Osteoblast (primary cell): Measurements from ENCODE around the gene CBX2. TPM values are rescaled to one million over a fixed set of nuclear protein-coding genes. Genes with fewer than 3 reads are reported as not detected.

ENCODE experiments used
- DNase-seq: peaks from one replicate; pipeline ENCODE4 v3.0.0; 2011; ENCODE audit warnings: low spot score, mixed read lengths; ENCODE audit not compliant: insufficient read length; ENCODE audit errors: missing footprints
- H2AFZ ChIP-seq: 2 replicates; pipeline ENCODE4 v1.6.0; 2011; ENCODE audit warnings: mild to moderate bottlenecking, low read length
- H3K27ac ChIP-seq: 2 replicates; pipeline ENCODE4 v1.5.1; 2011; ENCODE audit warnings: mild to moderate bottlenecking, low read depth, low read length, moderate library complexity
- H3K27me3 ChIP-seq: 2 replicates; pipeline ENCODE4 v1.6.0; 2012; ENCODE audit warnings: mild to moderate bottlenecking, control low read depth, inconsistent platforms, low read length, moderate library complexity; ENCODE audit not compliant: insufficient read depth
- H3K36me3 ChIP-seq: 2 replicates; pipeline ENCODE4 v1.5.1; 2011; ENCODE audit warnings: mild to moderate bottlenecking, low read length, control low read depth, moderate library complexity; ENCODE audit not compliant: insufficient read depth
- H3K4me1 ChIP-seq: 2 replicates; pipeline ENCODE4 v1.5.1; 2011; ENCODE audit warnings: mild to moderate bottlenecking, low read length, control low read depth, moderate library complexity; ENCODE audit not compliant: insufficient read depth
- H3K4me2 ChIP-seq: 2 replicates; pipeline ENCODE4 v1.6.0; 2011; ENCODE audit warnings: mild to moderate bottlenecking, low read length; ENCODE audit not compliant: insufficient read depth
- H3K4me3 ChIP-seq: fragments of 200-600 bp; sonication (generic); 3 replicates; pipeline ENCODE4 v1.5.1; 2012; ENCODE audit warnings: mild to moderate bottlenecking, low read length, inconsistent platforms; ENCODE audit not compliant: insufficient read depth
- H3K79me2 ChIP-seq: 2 replicates; pipeline ENCODE4 v1.6.0; 2012; ENCODE audit warnings: mild to moderate bottlenecking, low read length, control low read depth, inconsistent platforms; ENCODE audit not compliant: insufficient read depth
- H3K9me3 ChIP-seq: 2 replicates; pipeline ENCODE4 v1.5.1; 2011; ENCODE audit warnings: low read depth, low read length, control low read depth
- H4K20me1 ChIP-seq: 2 replicates; pipeline ENCODE4 v1.6.0; 2012; ENCODE audit warnings: mild to moderate bottlenecking, low read length, control low read depth; ENCODE audit not compliant: insufficient read depth
- CTCF ChIP-seq: IDR thresholded peaks from 2 replicates; pipeline ENCODE4 v1.5.1; 2011; ENCODE audit warnings: mild to moderate bottlenecking, low read depth, low read length, moderate library complexity; ENCODE audit errors: extremely low read depth
- total RNA-seq: library from RNA; depleted of rRNA; stranded (reverse); fragments of >200 nt; gene quantifications from 2 replicates; pipeline ENCODE4 v1.2.3, GENCODE V29; 2012

The CBX2 gene
- total RNA-seq, 1 donor = 1.1 TPM

GRCh38 chr17:79788455-79788854 is 10.5 kb downstream of the CBX2 start:
- no peaks in the 10 kb centered on the region for H3K4me1 ChIP-seq
- no peak overlapping the region for H3K27ac ChIP-seq
- no peak overlapping the region for H3K4me3 ChIP-seq
- H2AFZ ChIP-seq = no peak overlapping the region
- no peaks in the 10 kb centered on the region for H3K9me3 ChIP-seq
- H3K4me2 ChIP-seq = no peak overlapping the region
- H4K20me1 ChIP-seq = no peaks in the 10 kb centered on the region
- no peaks in the 10 kb centered on the region for H3K79me2 ChIP-seq
- no peaks in the 10 kb centered on the region for H3K36me3 ChIP-seq
- no peak for TF ChIP-seq CTCF
- DNase-seq = peak; percentile 80
- peaks cover 49% of the 10 kb centered on the region for H3K27me3 ChIP-seq

- no peak overlapping the region for H3K4me2 ChIP-seq
- no peaks in the 10 kb centered on the region for H4K20me1 ChIP-seq
- H3K36me3 ChIP-seq = no peaks in the 10 kb centered on the region
- no peak for TF ChIP-seq CTCF
- H3K4me1 ChIP-seq = no peaks in the 10 kb centered on the region
- no peak overlapping the region for H3K4me3 ChIP-seq
- DNase-seq = peak; percentile 73
- H2AFZ ChIP-seq = no peak overlapping the region
- H3K79me2 ChIP-seq = no peaks in the 10 kb centered on the region
- no peaks in the 10 kb centered on the region for H3K9me3 ChIP-seq
- H3K27me3 ChIP-seq = peaks cover 49% of the 10 kb centered on the region
- H3K27ac ChIP-seq = no peak overlapping the region
Observed at GRCh38 chr17:79788989-79789942, 11.3 kb downstream of the CBX2 start.

- TF ChIP-seq CTCF = peak; percentile 51
- peak; percentile 98 for DNase-seq
- H3K4me3 ChIP-seq = peak overlapping the region; percentile 10
- no peaks in the 10 kb centered on the region for H3K4me1 ChIP-seq
- no peaks in the 10 kb centered on the region for H4K20me1 ChIP-seq
- H3K27ac ChIP-seq = no peak overlapping the region
- H3K36me3 ChIP-seq = no peaks in the 10 kb centered on the region
- peak overlapping the region; percentile 15 for H3K4me2 ChIP-seq
- H2AFZ ChIP-seq = no peak overlapping the region
- H3K9me3 ChIP-seq = no peaks in the 10 kb centered on the region
- peaks cover 49% of the 10 kb centered on the region for H3K27me3 ChIP-seq
- H3K79me2 ChIP-seq = no peaks in the 10 kb centered on the region
Observed at GRCh38 chr17:79789943-79790804, 12.2 kb downstream of the CBX2 start.
